CD4-positive, alpha-beta memory T cell (primary cell): Measurements from ENCODE around the gene BNC1. TPM values are rescaled to one million over a fixed set of nuclear protein-coding genes. Genes with fewer than 3 reads are reported as not detected.
A peak's percentile ranks its signal among the peaks of the same experiment; 100 is the strongest.

Experiments used
- CTCF ChIA-PET: fragments of 350-600 bp; sonication (Branson Sonifier 250); formaldehyde crosslinking; loops from one replicate; lab custom pipeline; 2021; ENCODE audit warnings: inconsistent platforms; ENCODE audit not compliant: partially characterized antibody; lab: Charles Lee
- POLR2A ChIA-PET: fragments of 350-600 bp; sonication (Branson Sonifier 250); formaldehyde crosslinking; loops from one replicate; lab custom pipeline; 2021; ENCODE audit not compliant: partially characterized antibody; lab: Charles Lee
- DNase-seq, 5 donors: peaks; one replicate each; pipeline versions ENCODE4 v3.0.0 to v3.0.0-alpha.2; 2020 to 2022; ENCODE audit warnings: mixed read lengths in 1 of 5
- H3K27ac ChIP-seq: one replicate; pipeline ENCODE4 v1.7.0; 2013; ENCODE audit warnings: low read depth, low read length
- H3K27me3 ChIP-seq: 2 replicates; pipeline ENCODE4 v1.7.0; 2013; ENCODE audit warnings: mild to moderate bottlenecking, low read length, moderate library complexity; ENCODE audit not compliant: insufficient read depth
- H3K36me3 ChIP-seq: 2 replicates; pipeline ENCODE4 v1.7.0; 2013; ENCODE audit warnings: mild to moderate bottlenecking, low read length, moderate library complexity; ENCODE audit not compliant: insufficient read depth
- H3K4me1 ChIP-seq: 2 replicates; pipeline ENCODE4 v1.7.0; 2013; ENCODE audit warnings: mild to moderate bottlenecking, low read length, moderate library complexity; ENCODE audit not compliant: insufficient read depth
- H3K4me3 ChIP-seq, 2 donors: one replicate each; pipeline ENCODE4 v1.7.0; 2013; ENCODE audit warnings: low read length in 2 of 2, mild to moderate bottlenecking in 1 of 2
- H3K9me3 ChIP-seq, 2 donors: one replicate each; pipeline ENCODE4 v1.7.0; 2013; ENCODE audit warnings: low read length in 2 of 2, control low read depth in 1 of 2; ENCODE audit not compliant: control insufficient read depth in 1 of 2
- H3K27ac Mint-ChIP-seq, 7 donors: one replicate each; pipeline ENCODE4 v1.8.0; 2020 to 2021; ENCODE audit warnings: mixed read lengths in 7 of 7, mild to moderate bottlenecking in 6 of 7, inconsistent platforms in 3 of 7, moderate library complexity in 3 of 7
- H3K27me3 Mint-ChIP-seq, 2 donors: one replicate each; pipeline ENCODE4 v1.8.0; 2020 to 2021; ENCODE audit warnings: mixed read lengths in 2 of 2
- H3K36me3 Mint-ChIP-seq, 2 donors: one replicate each; pipeline ENCODE4 v1.8.0; 2020 to 2021; ENCODE audit warnings: mixed read lengths in 2 of 2, inconsistent platforms in 1 of 2, mild to moderate bottlenecking in 1 of 2
- H3K4me1 Mint-ChIP-seq, 4 donors: one replicate each; pipeline ENCODE4 v1.8.0; 2020 to 2021; ENCODE audit warnings: mixed read lengths in 4 of 4, mild to moderate bottlenecking in 1 of 4
- H3K4me3 Mint-ChIP-seq, 8 donors: one replicate each; pipeline ENCODE4 v1.8.0; 2020 to 2021; ENCODE audit warnings: mixed read lengths in 8 of 8, mild to moderate bottlenecking in 7 of 8, moderate library complexity in 6 of 8, inconsistent platforms in 3 of 8
- H3K9me3 Mint-ChIP-seq, 8 donors: one replicate each; pipeline ENCODE4 v1.8.0; 2020 to 2021; ENCODE audit warnings: mixed read lengths in 8 of 8, mild to moderate bottlenecking in 5 of 8, inconsistent platforms in 3 of 8, moderate library complexity in 1 of 8
- intact Hi-C: fragments of 100-400 bp; cut with micrococcal nuclease; formaldehyde crosslinking; loops from one replicate; pipeline ENCODE4 v1.15.1; 2023
- polyA plus RNA-seq, 2 donors: library from polyadenylated mRNA; unstranded; fragments of 300-500 nt; fragmentation: Illumina TruSeq; gene quantifications; one replicate each; pipeline ENCODE4 v1.2.3, GENCODE V29; 2021
- total RNA-seq, 2 experiments: library from RNA; stranded (reverse); gene quantifications; one replicate each; pipeline ENCODE4 v1.2.3, GENCODE V29; 2021

BNC1 gene
- total and polyA plus RNA-seq, 4 experiments from 2014 or later: not detected

- Mint-ChIP-seq H3K27ac (no peak overlapping the region), H3K4me3 (no peak overlapping the region), H3K36me3 (no peaks in the 10 kb centered on the region), H3K27me3 (peaks cover 14 to 23% of the 10 kb centered on the region in 2 donors), H3K9me3 (peaks cover 0 to 13% (median 4%) of the 10 kb centered on the region in 8 donors), H3K4me1 (no peaks in the 10 kb centered on the region)
- intact Hi-C loops: no loop called here
- Histone ChIP-seq H3K27me3 (no peaks in the 10 kb centered on the region), H3K27ac (no peak overlapping the region), H3K4me3 (no peak overlapping the region), H3K4me1 (no peaks in the 10 kb centered on the region), H3K9me3 (no peaks in the 10 kb centered on the region), H3K36me3 (no peaks in the 10 kb centered on the region)
- CTCF ChIA-PET: no interaction called here
- no peak for DNase-seq
- POLR2A ChIA-PET: no interaction called here
Measured at GRCh38 chr15:83219026-83219425, 65.4 kb downstream of the BNC1 start.

GRCh38 chr15:83215306-83215705 is 69.2 kb downstream of the BNC1 start:
- no peak for DNase-seq
- ChIA-PET CTCF (interaction anchor here (2.6 kb wide), 1 partner anchor 32 kb away, joined by 7 read pairs; no protein-coding TSS in a partner anchor), POLR2A (no interaction called here)

GRCh38 chr15:83210619-83211018 is 73.8 kb downstream of the BNC1 start:
- ChIA-PET CTCF (no interaction called here), POLR2A (no interaction called here)
- H3K9me3 ChIP-seq: no peaks in the 10 kb centered on the region
- no peaks in the 10 kb centered on the region for H3K36me3 ChIP-seq
- H3K27ac ChIP-seq: no peak overlapping the region
- H3K9me3 Mint-ChIP-seq: peaks cover 0 to 12% (median 2%) of the 10 kb centered on the region in 8 donors
- H3K4me1 ChIP-seq: no peaks in the 10 kb centered on the region
- DNase-seq: no peak
- H3K36me3 Mint-ChIP-seq: peaks cover 0 to 3% of the 10 kb centered on the region in 2 donors
- peaks cover 3 to 7% (median 5%) of the 10 kb centered on the region in 4 donors for H3K4me1 Mint-ChIP-seq
- peaks cover 15 to 19% of the 10 kb centered on the region in 2 donors for H3K27me3 Mint-ChIP-seq
- H3K27ac Mint-ChIP-seq: no peak overlapping the region
- no peak overlapping the region for H3K4me3 Mint-ChIP-seq
- H3K4me3 ChIP-seq: no peak overlapping the region
- intact Hi-C loops: no loop called here
- peaks cover 8% of the 10 kb centered on the region for H3K27me3 ChIP-seq

More at GRCh38 chr15:83215306-83215705, 69.2 kb downstream of the BNC1 start:
- H3K4me1 Mint-ChIP-seq: no peaks in the 10 kb centered on the region
- intact Hi-C loops: no loop called here
- Histone ChIP-seq H3K27ac (no peak overlapping the region), H3K4me1 (no peaks in the 10 kb centered on the region), H3K4me3 (no peak overlapping the region), H3K9me3 (no peaks in the 10 kb centered on the region), H3K27me3 (no peaks in the 10 kb centered on the region), H3K36me3 (no peaks in the 10 kb centered on the region)
- H3K27ac Mint-ChIP-seq: no peak overlapping the region
- H3K9me3 Mint-ChIP-seq: peaks cover 0 to 13% (median 4%) of the 10 kb centered on the region in 8 donors
- H3K36me3 Mint-ChIP-seq: no peaks in the 10 kb centered on the region
- H3K4me3 Mint-ChIP-seq: no peak overlapping the region
- peaks cover 18 to 20% of the 10 kb centered on the region in 2 donors for H3K27me3 Mint-ChIP-seq

- Histone ChIP-seq H3K27me3 (peaks cover 8% of the 10 kb centered on the region), H3K4me3 (no peak overlapping the region), H3K9me3 (no peaks in the 10 kb centered on the region), H3K27ac (no peak overlapping the region), H3K4me1 (no peaks in the 10 kb centered on the region), H3K36me3 (no peaks in the 10 kb centered on the region)
- H3K9me3 Mint-ChIP-seq: peaks cover 0 to 3% (median 0%) of the 10 kb centered on the region in 8 donors
- ChIA-PET CTCF (no interaction called here), POLR2A (no interaction called here)
- H3K36me3 Mint-ChIP-seq: peaks cover 0 to 3% of the 10 kb centered on the region in 2 donors
- intact Hi-C loops: no loop called here
- DNase-seq: no peak
- H3K27me3 Mint-ChIP-seq: peaks cover 16 to 19% of the 10 kb centered on the region in 2 donors
- no peak overlapping the region for H3K27ac Mint-ChIP-seq
- H3K4me1 Mint-ChIP-seq: peaks cover 3 to 7% (median 5%) of the 10 kb centered on the region in 4 donors
- H3K4me3 Mint-ChIP-seq: no peak overlapping the region
Measured at GRCh38 chr15:83209333-83209732, 75.1 kb downstream of the BNC1 start.

GRCh38 chr15:83208367-83208661 is 76.2 kb downstream of the BNC1 start:
- no peaks in the 10 kb centered on the region for H3K9me3 ChIP-seq
- POLR2A ChIA-PET: no interaction called here
- no peaks in the 10 kb centered on the region for H3K36me3 ChIP-seq
- intact Hi-C loops: no loop called here
- no peaks in the 10 kb centered on the region for H3K4me1 ChIP-seq
- peaks cover 13 to 19% of the 10 kb centered on the region in 2 donors for H3K27me3 Mint-ChIP-seq
- H3K4me1 Mint-ChIP-seq: peaks cover 3 to 7% (median 5%) of the 10 kb centered on the region in 4 donors
- DNase-seq: no peak
- no peaks in the 10 kb centered on the region for H3K9me3 Mint-ChIP-seq
- H3K36me3 Mint-ChIP-seq: peaks cover 0 to 3% of the 10 kb centered on the region in 2 donors
- H3K27ac ChIP-seq: no peak overlapping the region
- H3K27ac Mint-ChIP-seq: no peak overlapping the region
- H3K4me3 Mint-ChIP-seq: no peak overlapping the region
- H3K27me3 ChIP-seq: peaks cover 8% of the 10 kb centered on the region
- no peak overlapping the region for H3K4me3 ChIP-seq
- CTCF ChIA-PET: no interaction called here

GRCh38 chr15:83207660-83208366 is 76.7 kb downstream of the BNC1 start, which contains the start of gene HDGFL3:
TSS of gene HDGFL3 (minus strand) at chr15:83207823. CDS start at chr15:83207414, 409 bp downstream.
- intact Hi-C loops: no loop called here
- H3K27ac ChIP-seq: no peak within 1 kb of the TSS
- POLR2A ChIA-PET: no interaction called here
- H3K27ac Mint-ChIP-seq: peak within 1 kb of the TSS in 2 of 7 donors; percentile 84 to 97
- H3K36me3 ChIP-seq: no peaks in the 10 kb centered on the region
- CTCF ChIA-PET: no interaction called here
- H3K27me3 ChIP-seq: peaks cover 8% of the 10 kb centered on the region
- no peaks in the 10 kb centered on the region for H3K4me1 ChIP-seq
- no peaks in the 10 kb centered on the region for H3K9me3 Mint-ChIP-seq
- H3K27me3 Mint-ChIP-seq: peaks cover 13 to 19% of the 10 kb centered on the region in 2 donors
- H3K4me3 Mint-ChIP-seq: peak within 1 kb of the TSS; percentile 83 to 93 (median 89)
- H3K9me3 ChIP-seq: no peaks in the 10 kb centered on the region
- H3K4me1 Mint-ChIP-seq: peaks cover 3 to 7% (median 5%) of the 10 kb centered on the region in 4 donors
- DNase-seq: peak in 3 of 5 donors; percentile 6 to 31 (median 8)
- peak within 1 kb of the TSS in 1 of 2 donors; percentile 29 for H3K4me3 ChIP-seq
- peaks cover 0 to 3% of the 10 kb centered on the region in 2 donors for H3K36me3 Mint-ChIP-seq

GRCh38 chr15:83207009-83207659 is 77.3 kb downstream of the BNC1 start:
- H3K27me3 ChIP-seq: peaks cover 8% of the 10 kb centered on the region
- Mint-ChIP-seq H3K4me1 (peaks cover 3 to 7% (median 5%) of the 10 kb centered on the region in 4 donors), H3K4me3 (no peak overlapping the region), H3K27me3 (peaks cover 12 to 19% of the 10 kb centered on the region in 2 donors), H3K36me3 (peaks cover 0 to 3% of the 10 kb centered on the region in 2 donors), H3K27ac (no peak overlapping the region), H3K9me3 (no peaks in the 10 kb centered on the region)
- no peaks in the 10 kb centered on the region for H3K36me3 ChIP-seq
- H3K27ac ChIP-seq: no peak overlapping the region
- H3K4me3 ChIP-seq: peak overlapping the region in 1 of 2 donors; percentile 29
- no peaks in the 10 kb centered on the region for H3K9me3 ChIP-seq
- CTCF ChIA-PET: no interaction called here
- POLR2A ChIA-PET: no interaction called here
- peak in 3 of 5 donors; percentile 0 to 16 (median 7) for DNase-seq
- intact Hi-C loops: no loop called here
- H3K4me1 ChIP-seq: no peaks in the 10 kb centered on the region
